Mesodermal cell (in vitro differentiated cells): ENCODE data around the gene RAB11FIP4.

Experiments
- H3K27ac ChIP-seq: 2 replicates; pipeline ENCODE4 v1.7.0; 2013; ENCODE audit warnings: mild to moderate bottlenecking, low read depth, low read length, moderate library complexity; ENCODE audit not compliant: severe bottlenecking
- H3K36me3 ChIP-seq: 2 replicates; pipeline ENCODE4 v1.7.1; 2013; ENCODE audit warnings: mild to moderate bottlenecking, low read length, moderate library complexity; ENCODE audit not compliant: control insufficient read depth, insufficient read depth
- H3K4me1 ChIP-seq: one replicate; pipeline ENCODE4 v1.7.1; 2013; ENCODE audit warnings: mild to moderate bottlenecking, low read length; ENCODE audit not compliant: insufficient read depth, control insufficient read depth, poor library complexity, severe bottlenecking
- H3K4me3 ChIP-seq: 2 replicates; pipeline ENCODE4 v1.7.0; 2013; ENCODE audit warnings: low read length, control low read depth, mild to moderate bottlenecking; ENCODE audit not compliant: insufficient read depth, poor library complexity, severe bottlenecking; ENCODE audit errors: extremely low read depth
- H3K9me3 ChIP-seq: 2 replicates; pipeline ENCODE4 v1.7.1; 2013; ENCODE audit warnings: mild to moderate bottlenecking, low read length, moderate library complexity; ENCODE audit not compliant: control insufficient read depth
- WGBS, 2 experiments: methylation state at CpG; one replicate each; pipeline ENCODE4 v1.1.5; 2013; ENCODE audit warnings: missing lambda C conversion rate in 2 of 2; ENCODE audit not compliant: insufficient coverage in 2 of 2; 5-methylcytosine and 5-hydroxymethylcytosine counted together

The RAB11FIP4 gene

GRCh38 chr17:31466096-31466760 is 74.8 kb downstream of the RAB11FIP4 start:
- no peaks in the 10 kb centered on the region for H3K36me3 ChIP-seq
- WGBS, 2 experiments = 79 to 91% methylated on average over 6 to 10 of the region's 12 CpGs
- H3K27ac ChIP-seq = no peak overlapping the region
- no peak overlapping the region for H3K4me3 ChIP-seq
- peaks cover 6% of the 10 kb centered on the region for H3K4me1 ChIP-seq
- no peaks in the 10 kb centered on the region for H3K9me3 ChIP-seq

DNA sequence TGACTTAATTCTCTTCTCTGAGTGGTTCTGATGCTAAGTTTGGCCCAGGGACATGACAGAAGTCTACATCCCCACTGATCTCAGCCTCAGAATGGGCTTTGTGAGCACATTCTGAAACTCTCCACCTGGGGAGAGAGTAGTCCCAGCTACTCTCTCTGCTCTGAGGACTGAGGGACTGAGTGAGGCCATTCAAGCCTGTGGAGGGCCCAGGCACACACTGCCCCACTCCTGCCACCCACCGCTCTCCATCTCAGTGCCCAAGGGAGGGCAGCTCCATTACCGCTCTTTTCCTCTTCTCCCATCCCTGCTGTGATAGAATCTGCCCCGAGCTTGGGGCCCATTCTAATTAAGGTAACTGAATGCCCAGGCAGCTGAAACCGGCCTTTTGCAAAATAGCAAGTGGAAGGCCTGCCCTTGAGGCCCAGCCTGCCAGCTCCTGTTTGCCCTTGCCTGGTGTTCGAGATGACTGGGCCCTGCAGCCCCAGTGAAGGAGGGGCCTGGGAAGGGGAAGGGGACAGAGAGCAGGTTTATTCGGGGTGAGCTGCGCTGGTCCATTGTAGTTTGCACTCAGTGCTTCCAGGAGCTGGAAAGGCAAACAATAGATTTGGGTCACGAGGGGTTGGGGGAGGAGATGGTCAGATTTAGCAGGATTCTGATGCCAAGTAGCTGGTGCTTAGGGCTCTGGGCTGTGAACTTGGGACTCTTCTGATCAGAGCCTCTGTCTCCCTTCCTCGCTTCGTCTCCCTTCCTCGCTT is 76.2 kb downstream of the RAB11FIP4 start:
- no peaks in the 10 kb centered on the region for H3K9me3 ChIP-seq
- no peaks in the 10 kb centered on the region for H3K36me3 ChIP-seq
- H3K27ac ChIP-seq = no peak overlapping the region
- no peak overlapping the region for H3K4me3 ChIP-seq
- peaks cover 6% of the 10 kb centered on the region for H3K4me1 ChIP-seq
- 68 to 69% methylated on average over 7 to 8 of the region's 11 CpGs for WGBS, 2 experiments

DNA sequence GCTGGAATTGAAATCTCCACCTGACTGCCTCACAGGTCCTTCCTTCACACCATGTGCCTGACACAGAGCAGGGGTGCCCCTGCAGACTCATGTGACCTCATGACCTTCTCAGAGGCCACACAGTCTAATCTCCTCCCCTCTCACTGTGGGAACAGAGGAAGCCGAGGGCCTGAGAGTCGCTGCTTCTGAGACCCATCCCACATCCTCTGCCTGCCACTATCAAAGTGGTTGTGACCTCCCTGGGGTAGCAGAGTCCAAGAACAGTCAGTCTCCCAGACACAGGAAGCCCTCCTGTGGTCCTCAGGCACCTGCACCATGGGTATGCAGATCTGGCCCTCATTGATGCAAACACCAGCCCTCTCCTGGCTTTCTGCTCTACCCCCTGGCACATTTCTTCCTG is 78.5 kb downstream of the RAB11FIP4 start:
- Histone ChIP-seq H3K36me3 (no peaks in the 10 kb centered on the region), H3K9me3 (no peaks in the 10 kb centered on the region), H3K4me3 (no peak overlapping the region), H3K4me1 (peaks cover 6% of the 10 kb centered on the region), H3K27ac (no peak overlapping the region)
- 17 to 33% methylated on average over 2 of the region's 2 CpGs for WGBS, 2 experiments

DNA sequence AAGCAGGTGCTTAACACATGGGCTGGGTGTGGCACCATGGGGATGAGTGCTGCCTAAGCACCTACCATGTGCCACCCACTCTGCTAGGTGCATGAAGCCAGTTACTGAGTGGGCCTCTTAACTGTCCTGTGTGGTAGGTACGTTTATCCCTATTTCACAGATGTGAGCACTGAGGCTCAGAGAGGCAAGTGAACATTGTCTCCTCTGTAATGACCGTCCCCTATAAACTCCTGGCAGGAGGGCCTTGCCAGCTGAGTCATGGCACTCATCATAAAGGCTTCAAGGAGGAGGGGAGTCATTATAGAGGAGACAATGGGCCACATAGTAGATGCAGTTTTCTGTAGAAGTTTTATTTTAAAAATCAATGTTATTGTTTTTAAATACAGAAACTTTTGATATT is 79.1 kb downstream of the RAB11FIP4 start:
- 85 to 100% methylated on average over 1 to 2 of the region's 2 CpGs for WGBS, 2 experiments
- H3K36me3 ChIP-seq = no peaks in the 10 kb centered on the region
- H3K4me1 ChIP-seq = peaks cover 6% of the 10 kb centered on the region
- no peaks in the 10 kb centered on the region for H3K9me3 ChIP-seq
- no peak overlapping the region for H3K4me3 ChIP-seq
- no peak overlapping the region for H3K27ac ChIP-seq

GRCh38 chr17:31472137-31472536 is 80.7 kb downstream of the RAB11FIP4 start:
- H3K36me3 ChIP-seq = no peaks in the 10 kb centered on the region
- H3K4me1 ChIP-seq = peaks cover 6% of the 10 kb centered on the region
- no peak overlapping the region for H3K4me3 ChIP-seq
- no peaks in the 10 kb centered on the region for H3K9me3 ChIP-seq
- 89 to 91% methylated on average over 13 to 14 of the region's 14 CpGs for WGBS, 2 experiments
- no peak overlapping the region for H3K27ac ChIP-seq

GRCh38 chr17:31475378-31476162 is 84.1 kb downstream of the RAB11FIP4 start:
- no peak overlapping the region for H3K27ac ChIP-seq
- 85 to 92% methylated on average over 10 to 12 of the region's 16 CpGs for WGBS, 2 experiments

DNA sequence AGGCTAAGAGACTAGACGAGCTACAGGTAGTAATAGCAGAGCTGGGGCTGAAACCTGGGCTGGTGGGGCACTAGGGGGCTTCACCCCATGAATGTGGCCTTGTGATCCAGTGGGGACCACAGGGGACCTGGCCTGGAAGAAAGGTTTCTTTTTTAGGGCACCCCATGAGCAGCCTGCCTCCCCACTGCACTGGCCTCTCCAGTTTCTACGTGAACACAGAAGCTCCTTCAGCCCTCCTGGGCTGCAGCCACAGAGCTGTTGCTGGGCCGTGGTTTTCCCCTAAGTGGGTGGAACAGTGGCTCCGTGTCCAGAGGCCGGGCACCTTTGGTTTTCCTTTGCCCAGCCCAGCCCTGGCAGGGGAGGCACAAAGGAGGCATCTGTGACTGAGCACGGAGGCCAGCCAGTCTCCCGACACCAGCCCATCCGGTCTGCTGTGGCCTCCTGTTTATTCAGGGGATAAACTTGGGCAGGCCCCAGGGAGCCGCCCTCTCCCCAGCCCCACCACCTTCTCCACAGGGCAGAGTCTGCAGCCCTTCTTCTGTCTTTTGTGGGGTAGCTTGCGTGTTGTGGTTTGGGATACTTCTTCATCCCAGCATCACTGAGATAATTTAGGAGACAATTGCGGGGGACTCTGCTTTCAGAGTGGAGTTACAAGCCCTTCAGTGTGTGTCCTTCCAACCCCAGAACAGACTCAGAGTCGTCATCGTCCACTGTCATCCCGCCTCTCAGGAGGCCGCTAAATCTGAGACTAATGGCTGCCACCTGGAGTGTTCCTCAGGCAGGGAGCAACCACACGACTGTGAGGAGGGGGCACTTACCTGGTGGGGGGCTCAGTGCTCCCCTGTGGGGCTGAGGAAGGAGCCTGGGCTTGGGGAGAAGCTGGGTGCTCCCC is 85.3 kb downstream of the RAB11FIP4 start:
- H3K27ac ChIP-seq = no peak overlapping the region
- no peak overlapping the region for H3K4me3 ChIP-seq
- WGBS, 2 experiments = 83 to 90% methylated on average over 10 to 14 of the region's 16 CpGs
- H3K9me3 ChIP-seq = no peaks in the 10 kb centered on the region
- no peaks in the 10 kb centered on the region for H3K4me1 ChIP-seq
- no peaks in the 10 kb centered on the region for H3K36me3 ChIP-seq

More at GRCh38 chr17:31475378-31476162, 84.1 kb downstream of the RAB11FIP4 start:
- no peaks in the 10 kb centered on the region for H3K9me3 ChIP-seq
- no peaks in the 10 kb centered on the region for H3K4me1 ChIP-seq
- H3K4me3 ChIP-seq = no peak overlapping the region
- H3K36me3 ChIP-seq = no peaks in the 10 kb centered on the region

DNA sequence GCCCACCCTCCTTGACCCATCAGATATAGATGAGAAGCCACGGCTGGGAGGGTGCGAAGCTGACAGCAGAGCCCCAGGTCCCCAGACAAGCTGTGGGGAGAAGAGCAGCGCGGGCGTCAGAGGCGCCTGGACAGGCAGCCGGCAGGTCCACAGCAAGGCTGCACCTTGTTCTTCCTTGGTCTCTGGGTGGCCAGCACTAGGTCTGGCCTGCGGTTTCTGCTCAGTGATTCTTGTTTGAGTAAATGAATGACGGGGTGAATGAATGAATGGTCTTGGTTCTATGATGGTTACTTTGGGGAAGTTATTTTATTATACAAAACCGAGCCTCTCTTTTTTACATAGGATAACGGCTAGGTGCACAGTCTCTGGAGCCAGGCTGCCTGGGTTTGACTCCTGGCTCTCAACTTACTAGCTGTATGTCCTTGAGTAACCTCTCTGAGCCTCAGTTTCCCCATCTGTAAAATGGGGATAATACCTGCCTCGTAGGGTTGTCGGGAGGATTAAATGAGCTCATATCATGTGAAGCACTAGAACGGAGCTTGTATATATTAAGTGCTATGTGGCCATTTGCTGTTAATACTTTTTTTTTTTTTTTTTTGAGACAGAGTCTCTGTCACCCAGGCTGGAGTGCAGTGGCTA is 86.1 kb downstream of the RAB11FIP4 start:
- H3K36me3 ChIP-seq = no peaks in the 10 kb centered on the region
- 95 to 96% methylated on average over 11 to 14 of the region's 14 CpGs for WGBS, 2 experiments
- no peaks in the 10 kb centered on the region for H3K9me3 ChIP-seq
- no peak overlapping the region for H3K27ac ChIP-seq
- H3K4me3 ChIP-seq = no peak overlapping the region
- no peaks in the 10 kb centered on the region for H3K4me1 ChIP-seq

DNA sequence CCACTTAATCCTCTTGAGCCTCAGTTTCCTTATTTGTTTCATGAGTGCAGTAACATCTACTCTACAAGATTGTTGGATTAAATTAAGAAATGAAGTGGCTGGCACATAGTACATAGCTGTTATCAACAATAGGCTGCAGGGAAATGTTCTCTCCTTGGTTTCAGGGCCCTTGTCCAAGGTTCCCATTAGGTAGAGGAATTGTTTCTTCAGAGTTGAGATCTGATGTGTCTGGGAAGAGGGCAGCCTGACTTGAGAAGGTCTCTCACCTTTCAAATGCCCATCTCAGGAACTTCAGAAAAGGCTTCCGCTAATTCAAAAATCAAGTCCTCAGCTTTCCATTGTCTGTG is 87.6 kb downstream of the RAB11FIP4 start:
- H3K36me3 ChIP-seq = no peaks in the 10 kb centered on the region
- no peak overlapping the region for H3K27ac ChIP-seq
- H3K4me3 ChIP-seq = no peak overlapping the region
- no peaks in the 10 kb centered on the region for H3K9me3 ChIP-seq
- 100% methylated on average over 1 of the region's 1 CpG; no CpG with 5 or more reads in 1 of the 2 experiments for WGBS, 2 experiments
- no peaks in the 10 kb centered on the region for H3K4me1 ChIP-seq

DNA sequence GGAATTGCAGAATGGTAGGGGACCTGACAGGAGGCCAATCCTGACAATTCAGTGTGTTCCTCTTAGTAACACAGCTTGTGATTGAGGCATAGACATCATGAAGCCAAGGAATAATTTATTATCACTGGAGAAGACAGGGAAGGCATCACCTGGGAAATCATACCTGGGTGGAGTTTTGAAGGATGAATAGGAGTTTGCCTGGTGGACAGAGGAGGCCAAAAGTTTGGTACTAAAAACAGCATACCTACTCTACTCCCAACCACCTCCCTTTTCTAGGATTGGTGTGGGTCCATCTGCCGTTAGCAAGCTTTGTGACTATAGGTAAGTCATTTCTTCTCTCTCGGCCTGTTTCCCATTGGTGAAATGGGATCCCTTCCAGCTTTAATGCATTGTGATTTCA is 88.0 kb downstream of the RAB11FIP4 start:
- H3K36me3 ChIP-seq = no peaks in the 10 kb centered on the region
- no peaks in the 10 kb centered on the region for H3K4me1 ChIP-seq
- H3K9me3 ChIP-seq = no peaks in the 10 kb centered on the region
- no peak overlapping the region for H3K4me3 ChIP-seq
- WGBS, 2 experiments = 83% methylated on average over 1 of the region's 2 CpGs; no CpG with 5 or more reads in 1 of the 2 experiments
- no peak overlapping the region for H3K27ac ChIP-seq
